PC-3 (cell line): Measurements from ENCODE around the gene MLC1.

ENCODE experiments used
- CTCF ChIP-seq: fragments of 300-600 bp; sonication (generic); conservative IDR thresholded peaks from 2 replicates; pipeline ENCODE4 v1.5.1; 2017; ENCODE audit warnings: antibody characterized with exemption, low read depth, mild to moderate bottlenecking, low read length
- EZH2phosphoT487 ChIP-seq: fragments of 300-600 bp; sonication (generic); IDR thresholded peaks from 2 replicates; pipeline ENCODE4 v1.6.1; 2018; ENCODE audit warnings: mild to moderate bottlenecking, antibody characterized with exemption, low read length, borderline replicate concordance

DNA sequence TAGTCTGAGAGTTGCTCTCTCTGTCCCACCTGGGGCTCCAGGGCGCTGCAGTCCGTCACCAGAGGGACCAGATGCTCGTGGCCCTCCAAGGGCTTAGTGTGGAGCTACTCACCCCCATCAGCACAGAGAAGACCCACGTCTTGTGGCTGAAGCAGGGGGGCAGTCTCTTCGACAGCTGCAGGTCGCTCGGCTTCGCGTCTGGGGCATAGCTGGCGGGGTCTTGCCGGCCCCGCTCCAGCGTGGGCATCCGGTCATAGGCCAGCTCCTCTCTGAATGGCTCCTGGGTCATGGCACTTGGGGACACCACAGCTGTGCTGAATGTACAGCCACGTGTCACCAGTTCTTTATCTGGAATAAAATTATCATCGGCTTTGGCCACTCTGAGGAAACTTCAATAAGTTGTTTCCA is 608 bp downstream of the MLC1 start:
- TF ChIP-seq CTCF (no peak), EZH2phosphoT487 (no peak)
